Measurements from ENCODE around the gene RANGAP1. TPM values are rescaled to one million over a fixed set of nuclear protein-coding genes. Genes with fewer than 3 reads are reported as not detected.

Gene RANGAP1
- total and polyA plus RNA-seq, 10 donors, result 26.8 to 53.4 (median 43.7) TPM

- Histone ChIP-seq H3K27ac (peak overlapping the region in 6 of 8 donors; percentile 12 to 54 (median 26)), H3K36me3 (peaks cover 0 to 42% (median 0%) of the 10 kb centered on the region in 6 donors), H3K9me3 (no peaks in the 10 kb centered on the region), H3K4me3 (no peak overlapping the region), H3K4me1 (peaks cover 15 to 80% (median 50%) of the 10 kb centered on the region in 6 donors), H3K27me3 (replicated peaks in 1 of 7) (no peaks in the 10 kb centered on the region)
- WGBS, 5 donors, result 78 to 90% (median 87%) methylated on average over 4 of the region's 4 CpGs
- intact Hi-C loops (cut with DNase I; ENCODE audit: low total_unique reads), result no loop called here
- TF ChIP-seq CTCF (IDR thresholded peaks at IDR 0.05 in 8 of 11, conservative IDR thresholded peaks at IDR 0.05 in 3 of 11), result no peak
- peak in 1 of 3 donors; percentile 49 for TF ChIP-seq POLR2AphosphoS5 (IDR thresholded peaks at IDR 0.05)
- no peak for DNase-seq
Observed at GRCh38 chr22:41305646-41306045, 19.7 kb upstream of the RANGAP1 start.

GRCh38 chr22:41302811-41303210 is 16.8 kb upstream of the RANGAP1 start:
- no peaks in the 10 kb centered on the region for H3K27me3 ChIP-seq (replicated peaks in 1 of 7)
- intact Hi-C loops (cut with DNase I; ENCODE audit: low total_unique reads), result no loop called here
- H3K27ac ChIP-seq, result peak overlapping the region; percentile 84 to 92 (median 90)

GRCh38 chr22:41302021-41302767 is 16.2 kb upstream of the RANGAP1 start:
- Histone ChIP-seq H3K4me3 (peak overlapping the region; percentile 72 to 99 (median 88)), H3K36me3 (peaks cover 0 to 25% (median 0%) of the 10 kb centered on the region in 6 donors), H3K27me3 (replicated peaks in 1 of 7) (no peaks in the 10 kb centered on the region), H3K27ac (peak overlapping the region; percentile 84 to 92 (median 90)), H3K9me3 (no peaks in the 10 kb centered on the region), H3K4me1 (peaks cover 6 to 60% (median 38%) of the 10 kb centered on the region in 6 donors)
- intact Hi-C loops (cut with DNase I; ENCODE audit: low total_unique reads), result no loop called here
- DNase-seq, result peak; percentile 78
- TF ChIP-seq CTCF (IDR thresholded peaks at IDR 0.05 in 8 of 11, conservative IDR thresholded peaks at IDR 0.05 in 3 of 11) (no peak), POLR2A (IDR thresholded peaks at IDR 0.05) (no peak), POLR2AphosphoS5 (IDR thresholded peaks at IDR 0.05) (no peak)
- WGBS, 5 donors, result 1 to 4% (median 1%) methylated on average over 10 to 60 of the region's 60 CpGs

More at GRCh38 chr22:41302811-41303210, 16.8 kb upstream of the RANGAP1 start:
- Histone ChIP-seq H3K4me3 (peak overlapping the region; percentile 72 to 99 (median 88)), H3K9me3 (no peaks in the 10 kb centered on the region), H3K4me1 (peaks cover 10 to 67% (median 42%) of the 10 kb centered on the region in 6 donors), H3K36me3 (peaks cover 0 to 31% (median 0%) of the 10 kb centered on the region in 6 donors)
- TF ChIP-seq POLR2A (IDR thresholded peaks at IDR 0.05), result no peak
- DNase-seq, result no peak
- WGBS, 5 donors, result 2 to 17% (median 10%) methylated on average over 5 of the region's 5 CpGs

- 0 to 1% (median 0%) methylated on average over 29 to 74 of the region's 74 CpGs for WGBS, 5 donors
- DNase-seq, result peak; percentile 96
- Histone ChIP-seq H3K9me3 (no peaks in the 10 kb centered on the region), H3K27me3 (replicated peaks in 1 of 7) (no peaks in the 10 kb centered on the region), H3K4me3 (peak within 1 kb of the TSS; percentile 72 to 99 (median 88)), H3K4me1 (peaks cover 6 to 52% (median 35%) of the 10 kb centered on the region in 6 donors), H3K27ac (peak within 1 kb of the TSS; percentile 84 to 92 (median 90)), H3K36me3 (peaks cover 0 to 18% (median 0%) of the 10 kb centered on the region in 6 donors)
- TF ChIP-seq POLR2A (IDR thresholded peaks at IDR 0.05) (peak in 1 of 3 donors; percentile 38), CTCF (IDR thresholded peaks at IDR 0.05 in 8 of 11, conservative IDR thresholded peaks at IDR 0.05 in 3 of 11) (peak in 10 of 11 experiments; percentile 31 to 85 (median 62)), POLR2AphosphoS5 (IDR thresholded peaks at IDR 0.05) (peak; percentile 73 to 87 (median 86))
- intact Hi-C loops (cut with DNase I; ENCODE audit: low total_unique reads), result no loop called here
Observed at GRCh38 chr22:41301085-41302020, 15.4 kb upstream of the RANGAP1 start, which contains the start of gene ZC3H7B. ZC3H7B (plus strand) TSS chr22:41301525; CDS start chr22:41320661, 19,136 bp downstream.

Data from spleen (tissue), 11 donors.